ENCODE results near the gene CYP2S1.
"Not testable (repeated sequence)": the region's sequence is repeated elsewhere in the genome, so short reads cannot be mapped to it uniquely, and the experiment has no call there.

CYP2S1 gene

DNA sequence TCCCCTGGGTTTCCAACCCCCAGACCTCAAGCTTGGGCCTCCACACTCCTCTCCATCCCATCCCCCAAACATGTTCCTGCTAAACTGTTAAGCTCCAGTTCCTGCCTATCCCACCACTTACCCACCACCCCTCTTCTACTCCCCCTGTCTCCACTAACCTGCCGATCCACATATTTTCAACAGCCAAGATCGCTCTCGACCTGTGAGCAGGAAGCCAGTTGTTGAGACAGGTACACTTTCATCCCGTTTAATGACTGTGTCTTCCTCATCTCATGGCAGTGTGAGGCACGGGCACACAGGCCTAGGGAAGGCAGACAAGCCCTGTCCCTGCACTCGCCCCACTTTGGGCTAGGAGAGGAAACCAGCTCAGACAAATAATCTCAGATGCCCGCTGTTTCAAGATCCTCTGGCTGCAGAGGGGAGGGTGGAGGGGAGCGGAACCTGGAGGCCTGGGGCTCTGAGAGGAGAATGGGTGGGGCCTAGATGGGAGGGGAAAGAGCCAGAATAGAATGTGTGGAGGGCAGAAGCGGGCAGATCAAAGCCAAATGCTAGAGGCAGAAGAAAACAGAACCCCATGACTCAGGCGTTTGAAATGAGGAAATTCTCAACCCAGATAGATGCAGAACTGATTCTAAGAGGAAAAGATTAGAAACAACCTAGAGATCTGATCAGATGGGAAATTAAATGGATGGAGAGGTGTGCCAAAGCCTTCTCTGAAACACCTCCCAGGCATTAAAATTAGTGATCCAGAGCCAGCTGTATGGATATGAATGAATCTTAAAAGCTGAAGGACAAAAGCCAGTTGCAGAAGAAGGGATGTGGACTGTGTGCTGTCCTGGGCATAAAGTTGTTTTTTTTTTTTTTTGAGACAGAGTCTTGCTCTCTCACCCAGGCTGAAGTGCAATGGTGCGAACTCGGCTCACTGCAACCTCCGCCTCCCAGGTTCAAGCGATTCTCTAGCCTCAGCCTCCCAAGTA lies 16.9 kb upstream of the CYP2S1 start:
- Histone ChIP-seq H3K4me3 (replicated peaks; ENCODE audit: insufficient read depth, low read length) (no peak overlapping the region), H3K27ac (replicated peaks) (no peak overlapping the region), H3K27me3 (ENCODE audit: insufficient read depth, poor library complexity, severe bottlenecking) (no peaks in the 10 kb centered on the region)
- TF ChIP-seq POLR2AphosphoS5 (IDR thresholded peaks at IDR 0.05; ENCODE audit: low read depth) (no peak), SPI1 (IDR thresholded peaks at IDR 0.05; ENCODE audit: borderline replicate concordance, low read depth) (no peak)
- DNase-seq (ENCODE audit: low read depth in 1 of 2, low spot score in 1 of 2) = peak; percentile 47 to 82

DNA sequence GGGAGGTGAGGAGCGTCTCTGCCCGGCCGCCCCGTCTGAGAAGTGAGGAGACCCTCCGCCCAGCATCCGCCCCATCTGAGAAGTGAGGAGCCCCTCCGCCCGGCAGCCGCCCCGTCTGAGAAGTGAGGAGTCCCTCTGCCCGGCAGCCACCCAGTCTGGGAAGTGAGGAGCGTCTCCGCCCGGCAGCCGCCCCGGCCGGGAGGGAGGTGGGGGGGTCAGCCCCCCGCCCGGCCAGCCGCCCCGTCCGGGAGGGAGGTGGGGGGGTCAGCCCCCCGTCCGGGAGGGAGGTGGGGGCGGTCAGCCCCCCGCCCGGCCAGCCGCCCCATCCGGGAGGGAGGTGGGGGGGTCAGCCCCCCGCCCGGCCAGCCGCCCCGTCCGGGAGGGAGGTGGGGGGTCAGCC lies 12.8 kb upstream of the CYP2S1 start:
- DNase-seq (ENCODE audit: low read depth in 1 of 2, low spot score in 1 of 2); H3K27ac ChIP-seq (replicated peaks); H3K4me3 ChIP-seq (replicated peaks; ENCODE audit: insufficient read depth, low read length); H3K27me3 ChIP-seq (ENCODE audit: insufficient read depth, poor library complexity, severe bottlenecking): not testable (repeated sequence)

DNA sequence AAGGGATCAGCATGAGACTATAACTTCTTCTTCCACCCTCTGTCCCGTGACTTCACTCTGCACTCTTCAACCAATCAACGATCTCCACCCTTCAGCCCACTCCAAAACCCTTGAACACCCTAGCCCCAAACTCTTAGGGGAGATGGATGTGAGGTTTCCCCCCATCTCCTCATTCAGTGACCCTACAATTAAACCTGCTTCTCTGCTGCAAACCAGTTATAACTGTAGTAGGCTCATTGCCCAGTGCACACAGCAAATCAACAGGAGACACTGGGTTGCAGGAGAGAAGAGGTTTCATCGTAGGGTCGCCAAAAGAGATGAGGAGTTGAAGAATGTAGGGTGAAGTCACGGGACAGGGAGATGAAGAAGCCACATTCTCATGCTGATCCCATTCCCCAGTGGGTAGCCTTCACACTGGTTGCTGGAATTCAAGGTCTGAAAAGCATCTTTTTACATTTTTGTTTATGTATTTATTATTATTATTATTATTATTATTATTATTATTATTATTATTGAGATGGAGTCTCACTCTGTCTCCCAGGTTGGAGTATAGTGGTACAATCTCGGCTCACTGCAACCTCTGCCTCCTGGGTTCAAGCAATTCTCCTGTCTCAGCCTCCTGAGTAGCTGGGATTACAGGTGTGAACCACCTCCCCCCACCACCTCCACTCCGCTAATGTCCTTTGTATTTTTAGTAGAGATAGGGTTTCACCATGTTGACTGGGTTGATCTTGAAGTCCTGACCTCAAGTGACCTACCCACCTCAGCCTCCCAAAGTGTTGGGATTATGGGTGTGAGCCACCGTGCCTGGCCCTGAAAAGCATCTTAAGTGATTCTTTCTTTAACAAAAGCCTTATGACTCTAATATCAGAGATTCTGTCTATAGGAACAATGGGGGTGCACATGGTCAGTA lies 5.8 kb upstream of the CYP2S1 start:
- DNase-seq (ENCODE audit: low read depth in 1 of 2, low spot score in 1 of 2) = no peak
- TF ChIP-seq SPI1 (IDR thresholded peaks at IDR 0.05; ENCODE audit: borderline replicate concordance, low read depth) (no peak), GABPA (IDR thresholded peaks at IDR 0.05; ENCODE audit: low read depth) (no peak), POLR2AphosphoS5 (IDR thresholded peaks at IDR 0.05; ENCODE audit: low read depth) (no peak)
- TF ChIP-seq, protein P1, sequence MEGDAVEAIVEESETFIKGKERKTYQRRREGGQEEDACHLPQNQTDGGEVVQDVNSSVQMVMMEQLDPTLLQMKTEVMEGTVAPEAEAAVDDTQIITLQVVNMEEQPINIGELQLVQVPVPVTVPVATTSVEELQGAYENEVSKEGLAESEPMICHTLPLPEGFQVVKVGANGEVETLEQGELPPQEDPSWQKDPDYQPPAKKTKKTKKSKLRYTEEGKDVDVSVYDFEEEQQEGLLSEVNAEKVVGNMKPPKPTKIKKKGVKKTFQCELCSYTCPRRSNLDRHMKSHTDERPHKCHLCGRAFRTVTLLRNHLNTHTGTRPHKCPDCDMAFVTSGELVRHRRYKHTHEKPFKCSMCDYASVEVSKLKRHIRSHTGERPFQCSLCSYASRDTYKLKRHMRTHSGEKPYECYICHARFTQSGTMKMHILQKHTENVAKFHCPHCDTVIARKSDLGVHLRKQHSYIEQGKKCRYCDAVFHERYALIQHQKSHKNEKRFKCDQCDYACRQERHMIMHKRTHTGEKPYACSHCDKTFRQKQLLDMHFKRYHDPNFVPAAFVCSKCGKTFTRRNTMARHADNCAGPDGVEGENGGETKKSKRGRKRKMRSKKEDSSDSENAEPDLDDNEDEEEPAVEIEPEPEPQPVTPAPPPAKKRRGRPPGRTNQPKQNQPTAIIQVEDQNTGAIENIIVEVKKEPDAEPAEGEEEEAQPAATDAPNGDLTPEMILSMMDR (IDR thresholded peaks at IDR 0.05; ENCODE audit: insufficient read depth, low read length) = no peak
- TF ChIP-seq, protein P2, sequence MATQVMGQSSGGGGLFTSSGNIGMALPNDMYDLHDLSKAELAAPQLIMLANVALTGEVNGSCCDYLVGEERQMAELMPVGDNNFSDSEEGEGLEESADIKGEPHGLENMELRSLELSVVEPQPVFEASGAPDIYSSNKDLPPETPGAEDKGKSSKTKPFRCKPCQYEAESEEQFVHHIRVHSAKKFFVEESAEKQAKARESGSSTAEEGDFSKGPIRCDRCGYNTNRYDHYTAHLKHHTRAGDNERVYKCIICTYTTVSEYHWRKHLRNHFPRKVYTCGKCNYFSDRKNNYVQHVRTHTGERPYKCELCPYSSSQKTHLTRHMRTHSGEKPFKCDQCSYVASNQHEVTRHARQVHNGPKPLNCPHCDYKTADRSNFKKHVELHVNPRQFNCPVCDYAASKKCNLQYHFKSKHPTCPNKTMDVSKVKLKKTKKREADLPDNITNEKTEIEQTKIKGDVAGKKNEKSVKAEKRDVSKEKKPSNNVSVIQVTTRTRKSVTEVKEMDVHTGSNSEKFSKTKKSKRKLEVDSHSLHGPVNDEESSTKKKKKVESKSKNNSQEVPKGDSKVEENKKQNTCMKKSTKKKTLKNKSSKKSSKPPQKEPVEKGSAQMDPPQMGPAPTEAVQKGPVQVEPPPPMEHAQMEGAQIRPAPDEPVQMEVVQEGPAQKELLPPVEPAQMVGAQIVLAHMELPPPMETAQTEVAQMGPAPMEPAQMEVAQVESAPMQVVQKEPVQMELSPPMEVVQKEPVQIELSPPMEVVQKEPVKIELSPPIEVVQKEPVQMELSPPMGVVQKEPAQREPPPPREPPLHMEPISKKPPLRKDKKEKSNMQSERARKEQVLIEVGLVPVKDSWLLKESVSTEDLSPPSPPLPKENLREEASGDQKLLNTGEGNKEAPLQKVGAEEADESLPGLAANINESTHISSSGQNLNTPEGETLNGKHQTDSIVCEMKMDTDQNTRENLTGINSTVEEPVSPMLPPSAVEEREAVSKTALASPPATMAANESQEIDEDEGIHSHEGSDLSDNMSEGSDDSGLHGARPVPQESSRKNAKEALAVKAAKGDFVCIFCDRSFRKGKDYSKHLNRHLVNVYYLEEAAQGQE (IDR thresholded peaks at IDR 0.05; ENCODE audit: insufficient replicate concordance, low read depth) = no peak
- Histone ChIP-seq H3K4me3 (replicated peaks; ENCODE audit: insufficient read depth, low read length) (no peak overlapping the region), H3K27ac (replicated peaks) (no peak overlapping the region), H3K27me3 (ENCODE audit: insufficient read depth, poor library complexity, severe bottlenecking) (peaks cover 6% of the 10 kb centered on the region)

- TF ChIP-seq POLR2AphosphoS5 (IDR thresholded peaks at IDR 0.05; ENCODE audit: low read depth) = no peak
- TF ChIP-seq SPI1 (IDR thresholded peaks at IDR 0.05; ENCODE audit: borderline replicate concordance, low read depth) = no peak
- TF ChIP-seq, protein P2 (IDR thresholded peaks at IDR 0.05; ENCODE audit: insufficient replicate concordance, low read depth) = no peak
- TF ChIP-seq GABPA (IDR thresholded peaks at IDR 0.05; ENCODE audit: low read depth) = no peak
- TF ChIP-seq, protein P1 (IDR thresholded peaks at IDR 0.05; ENCODE audit: insufficient read depth, low read length) = no peak
- DNase-seq (ENCODE audit: low read depth in 1 of 2, low spot score in 1 of 2) = no peak
- Histone ChIP-seq H3K27ac (replicated peaks) (no peak overlapping the region), H3K4me3 (replicated peaks; ENCODE audit: insufficient read depth, low read length) (no peak overlapping the region), H3K27me3 (ENCODE audit: insufficient read depth, poor library complexity, severe bottlenecking) (peaks cover 12% of the 10 kb centered on the region)
Observed at GRCh38 chr19:41187884-41188279, 5.1 kb upstream of the CYP2S1 start.
